Endothelial cell of umbilical vein (primary cell): ENCODE results near the gene PSAP.

ENCODE experiments used
- CTCF ChIP-seq, 2 donors: IDR thresholded peaks; 1 replicate in 1 of 2; 2 replicates in 1 of 2; pipeline ENCODE4 v1.5.1; 2011; ENCODE audit warnings: low read length in 2 of 2, mild to moderate bottlenecking in 2 of 2, moderate library complexity in 2 of 2, control low read depth in 1 of 2, inconsistent platforms in 1 of 2, low read depth in 1 of 2; ENCODE audit not compliant: insufficient read depth in 1 of 2; ENCODE audit errors: extremely low read depth in 1 of 2
- EZH2 ChIP-seq: IDR thresholded peaks from 2 replicates; pipeline ENCODE4 v1.6.1; 2012; ENCODE audit warnings: borderline replicate concordance, low read depth, mild to moderate bottlenecking, moderate library complexity, low read length, inconsistent platforms; ENCODE audit not compliant: severe bottlenecking
- MAX ChIP-seq: IDR thresholded peaks from 2 replicates; pipeline ENCODE4 v1.6.1; 2011; ENCODE audit not compliant: insufficient read depth, insufficient read length
- POLR2A ChIP-seq: IDR thresholded peaks from 2 replicates; pipeline ENCODE4 v1.6.1; 2012; ENCODE audit warnings: low read depth, mild to moderate bottlenecking, control low read depth, low read length
- POLR2AphosphoS5 ChIP-seq: IDR thresholded peaks from 2 replicates; pipeline ENCODE4 v1.6.1; 2012; ENCODE audit warnings: low read depth, mild to moderate bottlenecking, control low read depth, low read length, moderate library complexity; ENCODE audit not compliant: insufficient read depth

DNA sequence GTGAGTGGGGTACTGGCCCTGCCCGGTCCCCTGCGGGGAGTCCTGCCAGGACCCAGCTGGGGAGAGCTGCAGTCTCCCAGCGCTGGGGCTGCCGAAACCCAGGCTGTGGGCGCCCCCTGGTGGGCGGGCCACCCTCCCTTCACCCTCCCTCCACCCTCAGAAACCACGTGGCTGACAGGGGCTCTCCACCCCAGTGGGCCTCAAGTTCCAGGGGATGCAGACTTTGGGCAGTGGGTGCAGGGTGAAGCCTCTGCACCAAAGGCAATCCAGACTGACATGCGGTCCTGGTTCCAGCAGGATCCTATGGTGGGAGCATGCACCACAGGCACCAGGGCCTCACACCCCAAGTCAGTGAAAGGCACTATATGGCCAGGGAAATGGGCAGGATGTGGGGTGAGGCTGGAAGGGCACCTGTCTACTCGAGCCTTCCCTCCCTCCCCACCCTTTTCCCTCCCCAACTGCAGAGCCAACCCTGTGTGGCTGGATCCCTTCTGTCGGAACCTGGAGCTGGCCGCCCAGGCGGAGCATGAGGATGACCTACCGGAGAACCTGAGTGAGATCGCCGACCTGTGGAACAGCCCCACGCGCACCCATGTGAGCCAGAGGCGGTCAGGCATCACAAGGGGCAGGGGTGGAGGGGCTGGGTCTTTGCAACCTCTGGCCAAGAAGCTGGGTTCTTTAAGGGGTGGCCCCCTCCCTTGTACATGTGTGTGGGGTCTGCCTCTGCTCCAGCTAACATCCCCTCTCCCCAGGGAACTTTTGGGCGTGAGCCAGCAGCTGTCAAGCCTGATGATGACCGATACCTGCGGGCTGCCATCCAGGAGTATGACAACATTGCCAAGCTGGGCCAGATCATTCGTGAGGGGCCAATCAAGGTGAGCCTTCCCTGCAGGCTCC is 38.8 kb downstream of the PSAP start:
- TF ChIP-seq MAX: peak; percentile 79
- peak; percentile 89 to 92 for TF ChIP-seq CTCF (IDR thresholded peaks at IDR 0.05; ENCODE audit: extremely low read depth in 1 of 2, insufficient read depth in 1 of 2, low read depth in 1 of 2, low read length in 2 of 2)
- TF ChIP-seq POLR2A: no peak
- no peak for TF ChIP-seq POLR2AphosphoS5
- no peak for TF ChIP-seq EZH2
